ENCODE data around the gene IKZF1. TPM values are rescaled to one million over a fixed set of nuclear protein-coding genes. Genes with fewer than 3 reads are reported as not detected.

Gene IKZF1
- total RNA-seq, 1 experiment from 2014 or later = 0.77 TPM

DNA sequence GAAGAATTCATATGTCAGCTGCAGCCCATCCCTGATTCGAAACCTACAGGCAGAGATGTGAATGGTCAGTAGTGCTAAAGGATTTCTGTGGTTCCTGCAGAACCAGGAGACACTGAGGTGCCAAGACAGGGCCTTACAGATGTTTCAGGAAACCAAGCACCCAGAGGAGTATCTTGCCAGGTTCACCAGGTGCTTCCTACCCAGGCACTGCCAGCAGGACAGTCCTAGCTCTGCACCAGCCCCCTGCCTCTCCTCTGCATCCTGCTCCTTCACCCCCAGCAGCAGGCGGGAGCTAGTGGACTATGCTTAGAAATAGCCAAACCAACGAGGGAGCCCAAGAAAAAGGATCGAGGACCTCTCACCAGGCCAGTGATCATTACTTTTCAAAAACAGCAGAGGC is 4.2 kb upstream of the IKZF1 start:
- Histone ChIP-seq H3K9me3 (ENCODE audit: control insufficient read depth, insufficient read depth, low read depth, low read length) (no peaks in the 10 kb centered on the region), H3K27me3 (ENCODE audit: control insufficient read depth, insufficient read depth, low read length) (peaks cover 44% of the 10 kb centered on the region), H3K36me3 (ENCODE audit: control insufficient read depth, insufficient read depth, low read length) (no peaks in the 10 kb centered on the region), H3K27ac (ENCODE audit: low read length) (no peak overlapping the region), H3K4me3 (ENCODE audit: low read depth in 2 of 2, low read length in 2 of 2) (no peak overlapping the region), H3K4me1 (ENCODE audit: control insufficient read depth, insufficient read depth, low read length) (peaks cover 5% of the 10 kb centered on the region; the same call in 1 of the 2 replicates)
- no peak for ATAC-seq
- CTCF ChIA-PET = no interaction called here
- no TSS peak for BruUV-seq (replicated peaks)
- TF ChIP-seq TCF7L2 (IDR thresholded peaks at IDR 0.05; ENCODE audit: low read depth, low read length) (no peak), REST (IDR thresholded peaks at IDR 0.05; ENCODE audit: insufficient read depth in 1 of 2, low read depth in 2 of 2, low read length in 1 of 2) (no peak), POLR2AphosphoS5 (IDR thresholded peaks at IDR 0.05; ENCODE audit: low read depth, low read length) (no peak), CTCF (IDR thresholded peaks at IDR 0.05) (no peak), SIN3A (IDR thresholded peaks at IDR 0.05; ENCODE audit: borderline replicate concordance, insufficient read depth, low read depth, low read length) (no peak)
- no peak for DNase-seq (ENCODE audit: low read depth, low spot score)
- POLR2A ChIA-PET = no interaction called here
- in situ Hi-C loops (cut with HindIII; ENCODE audit: low pct_unique_long_range_greater_than_20kb, low sequenced_read_pairs) (no loop called here), intact Hi-C loops (cut with micrococcal nuclease; ENCODE audit: unreplicated experiment) (no loop called here)

- Histone ChIP-seq H3K9me3 (ENCODE audit: control insufficient read depth, insufficient read depth, low read depth, low read length) (no peaks in the 10 kb centered on the region), H3K27me3 (ENCODE audit: control insufficient read depth, insufficient read depth, low read length) (peaks cover 52% of the 10 kb centered on the region), H3K27ac (ENCODE audit: low read length) (no peak overlapping the region), H3K4me3 (ENCODE audit: low read depth in 2 of 2, low read length in 2 of 2) (no peak overlapping the region), H3K4me1 (ENCODE audit: control insufficient read depth, insufficient read depth, low read length) (peaks cover 6% of the 10 kb centered on the region; the same call in 1 of the 2 replicates), H3K36me3 (ENCODE audit: control insufficient read depth, insufficient read depth, low read length) (no peaks in the 10 kb centered on the region)
- BruUV-seq (replicated peaks) = no TSS peak
- in situ Hi-C loops (cut with HindIII; ENCODE audit: low pct_unique_long_range_greater_than_20kb, low sequenced_read_pairs) (no loop called here), intact Hi-C loops (cut with micrococcal nuclease; ENCODE audit: unreplicated experiment) (no loop called here)
- ChIA-PET POLR2A (no interaction called here), CTCF (no interaction called here)
- no peak for TF ChIP-seq REST (IDR thresholded peaks at IDR 0.05; ENCODE audit: insufficient read depth in 1 of 2, low read depth in 2 of 2, low read length in 1 of 2)
- no peak for TF ChIP-seq TCF7L2 (IDR thresholded peaks at IDR 0.05; ENCODE audit: low read depth, low read length)
- TF ChIP-seq POLR2AphosphoS5 (IDR thresholded peaks at IDR 0.05; ENCODE audit: low read depth, low read length) = no peak
- no peak for TF ChIP-seq CTCF (IDR thresholded peaks at IDR 0.05)
- no peak for TF ChIP-seq SIN3A (IDR thresholded peaks at IDR 0.05; ENCODE audit: borderline replicate concordance, insufficient read depth, low read depth, low read length)
- peak; percentile 35; the same call in 1 of the 2 replicates for ATAC-seq
- no peak for DNase-seq (ENCODE audit: low read depth, low spot score)
These were observed 1.8 kb upstream of the IKZF1 start for GRCh38 chr7:50302486-50303334.
